Left ventricle myocardium inferior (tissue), 1 donor: ENCODE measurements around the gene SLC44A4. TPM values are rescaled to one million over a fixed set of nuclear protein-coding genes. Genes with fewer than 3 reads are reported as not detected.
"Not testable (repeated sequence)": the region's sequence is repeated elsewhere in the genome, so short reads cannot be mapped to it uniquely, and the experiment has no call there.

Experiments used
- DNase-seq: peaks from one replicate; pipeline ENCODE4 v3.0.0-alpha.2; 2020
- H3K27ac ChIP-seq: fragments of 200-600 bp; replicated peaks from 2 replicates; pipeline ENCODE4 v1.8.0; 2021
- H3K27me3 ChIP-seq: fragments of 200-600 bp; 2 replicates; pipeline ENCODE4 v1.8.0; 2021; ENCODE audit warnings: low read depth
- H3K36me3 ChIP-seq: fragments of 200-600 bp; 2 replicates; pipeline ENCODE4 v1.8.0; 2021
- H3K4me1 ChIP-seq: fragments of 200-600 bp; 2 replicates; pipeline ENCODE4 v1.8.0; 2021
- H3K4me3 ChIP-seq: fragments of 200-600 bp; 2 replicates; pipeline ENCODE4 v1.8.0; 2021; ENCODE audit warnings: mild to moderate bottlenecking, moderate library complexity
- H3K9me3 ChIP-seq: fragments of 200-600 bp; replicated peaks from 2 replicates; pipeline ENCODE4 v1.8.0; 2021
- CTCF ChIP-seq: fragments of 200-600 bp; IDR thresholded peaks from 2 replicates; pipeline ENCODE4 v1.8.0; 2021; ENCODE audit warnings: antibody characterized with exemption, mild to moderate bottlenecking, borderline replicate concordance
- intact Hi-C: fragments of 100-400 bp; cut with micrococcal nuclease; formaldehyde crosslinking; loops from one replicate; pipeline ENCODE4 v1.11.0; 2022
- total RNA-seq: library from RNA; stranded (reverse); fragmentation: NEBNext Ultra II Directional; extraction: Animal tissue kit (Norgen Biotek cat#: 25700); gene quantifications from one replicate; pipeline ENCODE4 v1.2.1, GENCODE V29; 2021
- donor health status: DM: no; HTN: yes; CAD: no; lungs with severe emphysema.

Gene SLC44A4
- total RNA-seq, 1 donor from 2014 or later, result 0.08 TPM

- H3K4me1 ChIP-seq, result no peaks in the 10 kb centered on the region
- no peak for DNase-seq
- TF ChIP-seq CTCF, result no peak
- no peaks in the 10 kb centered on the region for H3K36me3 ChIP-seq
- no peak overlapping the region for H3K27ac ChIP-seq
- peaks cover 6% of the 10 kb centered on the region for H3K27me3 ChIP-seq
- intact Hi-C loops, result no loop called here
- no peaks in the 10 kb centered on the region for H3K9me3 ChIP-seq
- no peak overlapping the region for H3K4me3 ChIP-seq
Measured at GRCh38 chr6:31871046-31871659, 7.6 kb downstream of the SLC44A4 start.

GRCh38 chr6:31870385-31870921, 8.3 kb downstream of the SLC44A4 start:
- no peaks in the 10 kb centered on the region for H3K9me3 ChIP-seq
- H3K4me1 ChIP-seq, result no peaks in the 10 kb centered on the region
- DNase-seq, result no peak
- TF ChIP-seq CTCF, result no peak
- no peaks in the 10 kb centered on the region for H3K36me3 ChIP-seq
- H3K4me3 ChIP-seq, result no peak overlapping the region
- intact Hi-C loops, result no loop called here
- H3K27me3 ChIP-seq, result peaks cover 6% of the 10 kb centered on the region
- H3K27ac ChIP-seq, result no peak overlapping the region

GRCh38 chr6:31869343-31869742, 9.5 kb downstream of the SLC44A4 start:
- intact Hi-C loops, result no loop called here
- no peak for DNase-seq
- H3K4me3 ChIP-seq, result no peak overlapping the region

GRCh38 chr6:31868658-31868971, 10.2 kb downstream of the SLC44A4 start:
- H3K27me3 ChIP-seq, DNase-seq, H3K9me3 ChIP-seq, H3K27ac ChIP-seq, intact Hi-C loops, H3K4me1 ChIP-seq, H3K4me3 ChIP-seq, H3K36me3 ChIP-seq: not testable (repeated sequence)

More at GRCh38 chr6:31869343-31869742, 9.5 kb downstream of the SLC44A4 start:
- peaks cover 2% of the 10 kb centered on the region for H3K4me1 ChIP-seq
- TF ChIP-seq CTCF, result no peak
- peaks cover 6% of the 10 kb centered on the region for H3K27me3 ChIP-seq
- no peak overlapping the region for H3K27ac ChIP-seq
- no peaks in the 10 kb centered on the region for H3K36me3 ChIP-seq
- no peaks in the 10 kb centered on the region for H3K9me3 ChIP-seq

- Histone ChIP-seq H3K9me3 (no peaks in the 10 kb centered on the region), H3K4me3 (no peak overlapping the region), H3K27me3 (peaks cover 6% of the 10 kb centered on the region), H3K4me1 (peaks cover 30% of the 10 kb centered on the region), H3K36me3 (peaks cover 4% of the 10 kb centered on the region), H3K27ac (no peak overlapping the region)
- TF ChIP-seq CTCF, result no peak
- intact Hi-C loops, result no loop called here
- no peak for DNase-seq
Measured at GRCh38 chr6:31865205-31866118, 13.3 kb downstream of the SLC44A4 start.

- Histone ChIP-seq H3K9me3 (no peaks in the 10 kb centered on the region), H3K27ac (no peak overlapping the region), H3K4me1 (peaks cover 30% of the 10 kb centered on the region), H3K27me3 (peaks cover 6% of the 10 kb centered on the region), H3K4me3 (no peak overlapping the region), H3K36me3 (peaks cover 10% of the 10 kb centered on the region)
- DNase-seq, result no peak
- intact Hi-C loops, result no loop called here
- TF ChIP-seq CTCF, result no peak
Measured at GRCh38 chr6:31864818-31865204, 14.0 kb downstream of the SLC44A4 start.

GRCh38 chr6:31864123-31864562, 14.7 kb downstream of the SLC44A4 start:
- H3K9me3 ChIP-seq, DNase-seq, intact Hi-C loops, H3K27me3 ChIP-seq: not testable (repeated sequence)
- peaks cover 17% of the 10 kb centered on the region for H3K36me3 ChIP-seq
- peaks cover 30% of the 10 kb centered on the region for H3K4me1 ChIP-seq
- H3K27ac ChIP-seq, result peak overlapping the region; percentile 86
- H3K4me3 ChIP-seq, result peak overlapping the region; percentile 74
